Measurements from ENCODE around the gene RGMA.
"Not testable (repeated sequence)": the region's sequence is repeated elsewhere in the genome, so short reads cannot be mapped to it uniquely, and the experiment has no call there.

RGMA gene

DNA sequence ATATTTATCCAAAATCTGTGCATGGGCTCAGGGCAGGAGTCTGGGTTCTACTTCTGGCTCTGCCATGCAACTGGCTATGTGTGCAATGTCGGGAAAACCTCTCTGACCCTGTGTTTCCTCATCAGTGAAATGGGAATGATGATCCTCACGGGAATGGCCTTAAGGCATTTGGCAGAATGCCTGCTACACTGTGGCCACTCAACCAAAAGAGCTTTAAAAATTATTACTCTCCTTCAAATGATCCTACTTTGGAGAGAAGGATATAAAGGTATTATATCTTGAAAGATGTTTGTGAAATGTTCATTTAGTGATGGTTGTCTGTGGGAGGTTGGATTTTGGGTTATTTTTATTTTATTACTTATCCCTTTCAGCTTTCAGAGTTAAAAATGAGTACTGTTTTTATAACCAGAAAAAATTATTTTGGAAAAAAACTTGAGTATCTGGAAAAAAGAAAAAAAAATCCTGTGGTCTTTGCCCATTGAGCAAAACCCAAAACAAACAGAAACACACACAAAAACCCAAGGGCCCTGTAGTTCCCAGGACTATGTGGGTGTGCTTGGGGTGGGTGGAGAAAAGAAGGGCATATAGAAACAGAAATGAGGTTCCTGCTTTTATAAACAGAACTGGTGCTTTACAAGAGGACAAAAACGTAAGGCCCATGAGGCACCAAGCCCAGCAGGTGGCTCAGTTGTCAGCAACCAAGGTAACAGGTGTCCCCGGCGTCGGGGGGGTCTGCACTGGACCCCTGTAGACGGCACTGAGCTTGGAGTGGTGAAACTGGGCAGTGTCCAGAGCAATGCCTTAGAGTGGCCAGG lies 22.0 kb downstream of the RGMA start:
- H2AFZ ChIP-seq (ENCODE audit: low read length, unreplicated experiment), result no peak overlapping the region
- no peaks in the 10 kb centered on the region for H3K36me3 ChIP-seq (ENCODE audit: insufficient read depth, low read length)
- H3K4me1 ChIP-seq (ENCODE audit: control insufficient read depth, insufficient read depth, low read length, unreplicated experiment), result no peaks in the 10 kb centered on the region
- H3K27ac ChIP-seq (ENCODE audit: low read depth, low read length), result no peak overlapping the region
- H3K79me2 ChIP-seq (ENCODE audit: control insufficient read depth, insufficient read depth, low read length, unreplicated experiment), result no peaks in the 10 kb centered on the region
- H3K27me3 ChIP-seq (ENCODE audit: insufficient read depth, low read length), result peaks cover 36% of the 10 kb centered on the region
- H3K4me3 ChIP-seq (ENCODE audit: low read depth, low read length), result no peak overlapping the region

DNA sequence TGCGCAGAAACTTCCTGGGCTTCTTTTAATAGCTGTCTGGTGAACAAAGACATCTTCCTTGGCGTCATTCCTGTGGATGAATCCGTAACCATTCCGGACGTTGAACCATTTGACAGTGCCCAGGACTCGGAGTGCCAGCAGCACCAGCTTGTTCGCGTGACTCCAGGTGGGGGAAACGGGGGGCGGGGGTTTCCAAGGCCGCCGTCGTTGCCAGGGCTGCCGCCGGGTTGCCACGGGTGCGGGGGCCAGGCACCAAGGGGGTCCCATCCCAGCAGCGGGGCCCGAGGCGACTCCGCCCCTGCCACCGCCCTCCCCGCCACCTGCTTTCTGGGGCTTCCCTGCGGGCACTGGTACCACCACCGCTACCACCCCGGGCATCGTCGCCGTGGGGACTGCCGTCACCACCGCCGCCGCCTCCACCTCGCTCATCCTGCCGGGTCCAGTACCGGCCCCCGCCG lies 22.8 kb downstream of the RGMA start:
- Histone ChIP-seq H3K4me1 (ENCODE audit: control insufficient read depth, insufficient read depth, low read length, unreplicated experiment) (no peaks in the 10 kb centered on the region), H3K27ac (ENCODE audit: low read depth, low read length) (no peak overlapping the region), H3K79me2 (ENCODE audit: control insufficient read depth, insufficient read depth, low read length, unreplicated experiment) (no peaks in the 10 kb centered on the region), H3K36me3 (ENCODE audit: insufficient read depth, low read length) (no peaks in the 10 kb centered on the region), H3K4me3 (ENCODE audit: low read depth, low read length) (no peak overlapping the region), H3K27me3 (ENCODE audit: insufficient read depth, low read length) (peaks cover 29% of the 10 kb centered on the region), H2AFZ (ENCODE audit: low read length, unreplicated experiment) (no peak overlapping the region)

DNA sequence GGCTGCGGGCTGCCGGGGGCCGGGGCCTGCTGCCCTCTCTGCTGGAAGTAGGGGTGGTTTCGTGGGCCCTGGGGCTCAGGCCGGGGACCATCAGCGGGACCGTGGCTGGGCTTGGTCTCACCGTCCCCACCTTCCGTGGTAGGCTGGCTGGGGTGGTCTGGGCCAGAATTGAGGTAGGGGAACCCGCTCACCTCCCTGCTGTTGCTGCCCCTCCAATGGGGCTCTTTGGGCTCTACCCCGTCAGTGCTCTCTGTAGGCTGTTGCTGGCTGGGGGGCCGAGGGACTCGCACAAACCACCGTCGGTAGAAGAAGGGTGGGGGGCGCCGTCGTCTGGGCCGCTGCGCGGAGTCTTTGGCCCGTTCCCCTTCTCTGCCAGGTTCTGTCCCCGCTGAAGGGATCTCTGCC lies 23.4 kb downstream of the RGMA start:
- H2AFZ ChIP-seq (ENCODE audit: low read length, unreplicated experiment), result no peak overlapping the region
- peaks cover 23% of the 10 kb centered on the region for H3K27me3 ChIP-seq (ENCODE audit: insufficient read depth, low read length)
- no peak overlapping the region for H3K27ac ChIP-seq (ENCODE audit: low read depth, low read length)
- no peaks in the 10 kb centered on the region for H3K36me3 ChIP-seq (ENCODE audit: insufficient read depth, low read length)
- H3K4me1 ChIP-seq (ENCODE audit: control insufficient read depth, insufficient read depth, low read length, unreplicated experiment), result no peaks in the 10 kb centered on the region
- no peak overlapping the region for H3K4me3 ChIP-seq (ENCODE audit: low read depth, low read length)
- no peaks in the 10 kb centered on the region for H3K79me2 ChIP-seq (ENCODE audit: control insufficient read depth, insufficient read depth, low read length, unreplicated experiment)

DNA sequence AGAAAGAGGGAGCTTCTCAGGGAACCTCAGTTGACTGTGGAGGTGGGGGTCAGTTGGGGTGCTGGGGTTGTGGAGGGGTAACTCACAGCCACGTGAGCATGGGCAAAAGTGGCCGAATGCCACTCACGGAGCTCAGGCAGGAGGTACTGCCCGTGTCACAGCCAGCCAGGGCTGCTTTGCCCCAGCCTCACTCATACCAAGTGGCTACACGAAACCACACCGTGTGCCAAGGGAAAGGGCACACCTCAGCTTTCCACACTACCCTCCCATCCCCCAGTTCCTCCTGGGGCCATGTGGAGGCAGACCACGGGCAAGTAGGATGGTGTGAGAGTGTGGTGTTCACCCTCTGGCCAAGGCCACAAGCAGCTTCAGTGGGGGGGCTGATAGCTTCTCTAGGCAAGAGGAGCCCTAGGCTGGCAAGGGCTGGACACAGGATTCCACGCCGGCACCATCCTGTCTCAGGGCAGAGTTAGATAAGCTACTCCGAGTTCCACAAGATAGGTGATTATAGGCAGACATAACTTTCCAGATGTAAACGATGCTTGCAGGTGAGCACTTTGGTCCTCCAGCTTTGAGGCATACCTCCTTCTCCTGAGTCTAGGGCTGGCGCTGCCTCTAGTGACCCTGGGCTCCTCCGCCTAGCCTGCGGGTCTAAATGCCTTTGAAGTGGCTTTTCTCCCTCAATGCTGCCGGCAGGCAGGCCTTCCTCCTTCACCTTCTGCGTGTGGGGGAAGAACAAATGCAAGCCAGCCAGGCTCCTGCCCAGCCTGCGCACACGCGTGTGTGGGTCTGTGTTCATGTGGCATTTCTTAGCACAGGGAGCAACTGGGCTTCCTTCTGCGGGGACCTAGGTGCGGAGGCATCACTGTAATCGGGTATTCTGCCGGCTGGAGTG lies 25.0 kb downstream of the RGMA start:
- H3K4me1 ChIP-seq (ENCODE audit: control insufficient read depth, insufficient read depth, low read length, unreplicated experiment), result no peaks in the 10 kb centered on the region
- no peaks in the 10 kb centered on the region for H3K79me2 ChIP-seq (ENCODE audit: control insufficient read depth, insufficient read depth, low read length, unreplicated experiment)
- no peaks in the 10 kb centered on the region for H3K36me3 ChIP-seq (ENCODE audit: insufficient read depth, low read length)
- no peak overlapping the region for H2AFZ ChIP-seq (ENCODE audit: low read length, unreplicated experiment)
- peaks cover 14% of the 10 kb centered on the region for H3K27me3 ChIP-seq (ENCODE audit: insufficient read depth, low read length)
- no peak overlapping the region for H3K4me3 ChIP-seq (ENCODE audit: low read depth, low read length)
- no peak overlapping the region for H3K27ac ChIP-seq (ENCODE audit: low read depth, low read length)

DNA sequence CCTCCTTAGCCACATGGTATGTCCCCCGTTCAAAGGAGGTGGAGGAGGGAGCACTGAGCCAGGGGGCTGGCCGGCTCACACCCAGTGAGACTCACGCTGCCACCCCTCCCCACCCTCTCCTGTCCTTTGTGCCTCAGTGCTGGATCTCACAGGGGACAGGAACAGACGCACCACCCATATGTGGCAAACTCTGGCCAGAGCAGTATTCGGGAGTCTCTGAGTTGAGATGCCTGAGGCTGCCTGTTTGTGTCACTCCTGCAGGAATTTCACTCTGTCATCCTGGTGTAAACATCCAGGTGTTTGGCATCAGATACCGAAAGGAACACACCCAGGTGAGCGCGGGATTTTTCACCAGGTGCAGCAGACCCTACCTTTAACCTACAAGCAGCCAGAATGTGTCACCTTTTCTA lies 25.7 kb downstream of the RGMA start:
- Histone ChIP-seq H2AFZ (ENCODE audit: low read length, unreplicated experiment) (no peak overlapping the region), H3K27me3 (ENCODE audit: insufficient read depth, low read length) (peaks cover 14% of the 10 kb centered on the region), H3K4me3 (ENCODE audit: low read depth, low read length) (no peak overlapping the region), H3K36me3 (ENCODE audit: insufficient read depth, low read length) (no peaks in the 10 kb centered on the region), H3K4me1 (ENCODE audit: control insufficient read depth, insufficient read depth, low read length, unreplicated experiment) (no peaks in the 10 kb centered on the region), H3K27ac (ENCODE audit: low read depth, low read length) (no peak overlapping the region), H3K79me2 (ENCODE audit: control insufficient read depth, insufficient read depth, low read length, unreplicated experiment) (no peaks in the 10 kb centered on the region)

DNA sequence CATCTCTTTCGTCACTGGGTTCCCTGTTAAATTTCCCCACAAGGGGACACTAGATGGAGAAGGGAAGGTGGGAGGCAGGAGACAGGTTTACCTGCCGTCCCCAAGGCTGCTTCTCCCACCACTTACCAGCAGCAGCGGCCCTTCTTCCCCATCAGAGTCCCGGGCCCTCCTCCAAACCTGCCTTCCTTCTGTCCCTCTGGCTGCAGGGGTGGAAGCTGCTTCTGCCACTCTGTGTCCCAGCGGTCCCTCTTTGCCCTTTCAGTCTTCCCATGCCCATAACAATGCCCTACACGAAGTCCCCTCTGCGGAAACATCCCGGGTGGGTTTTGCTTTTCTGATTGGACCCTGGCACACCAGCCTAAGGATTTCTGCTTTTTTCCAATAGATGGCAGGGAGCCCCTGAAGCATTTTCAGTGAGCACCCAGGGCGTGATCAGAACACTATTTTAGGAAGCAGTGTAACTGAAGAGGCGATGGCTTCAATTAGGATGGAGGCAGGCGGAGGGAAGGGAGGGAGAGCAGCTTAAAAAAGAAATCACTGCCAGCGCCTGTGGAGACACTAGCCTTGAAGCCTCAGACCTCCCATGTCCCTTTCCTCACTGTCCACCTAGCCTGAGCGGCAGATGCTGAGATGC lies 26.3 kb downstream of the RGMA start:
- H3K79me2 ChIP-seq (ENCODE audit: control insufficient read depth, insufficient read depth, low read length, unreplicated experiment); H2AFZ ChIP-seq (ENCODE audit: low read length, unreplicated experiment); H3K4me1 ChIP-seq (ENCODE audit: control insufficient read depth, insufficient read depth, low read length, unreplicated experiment); H3K36me3 ChIP-seq (ENCODE audit: insufficient read depth, low read length); H3K27ac ChIP-seq (ENCODE audit: low read depth, low read length); H3K4me3 ChIP-seq (ENCODE audit: low read depth, low read length): not testable (repeated sequence)
- H3K27me3 ChIP-seq (ENCODE audit: insufficient read depth, low read length), result peaks cover 14% of the 10 kb centered on the region

DNA sequence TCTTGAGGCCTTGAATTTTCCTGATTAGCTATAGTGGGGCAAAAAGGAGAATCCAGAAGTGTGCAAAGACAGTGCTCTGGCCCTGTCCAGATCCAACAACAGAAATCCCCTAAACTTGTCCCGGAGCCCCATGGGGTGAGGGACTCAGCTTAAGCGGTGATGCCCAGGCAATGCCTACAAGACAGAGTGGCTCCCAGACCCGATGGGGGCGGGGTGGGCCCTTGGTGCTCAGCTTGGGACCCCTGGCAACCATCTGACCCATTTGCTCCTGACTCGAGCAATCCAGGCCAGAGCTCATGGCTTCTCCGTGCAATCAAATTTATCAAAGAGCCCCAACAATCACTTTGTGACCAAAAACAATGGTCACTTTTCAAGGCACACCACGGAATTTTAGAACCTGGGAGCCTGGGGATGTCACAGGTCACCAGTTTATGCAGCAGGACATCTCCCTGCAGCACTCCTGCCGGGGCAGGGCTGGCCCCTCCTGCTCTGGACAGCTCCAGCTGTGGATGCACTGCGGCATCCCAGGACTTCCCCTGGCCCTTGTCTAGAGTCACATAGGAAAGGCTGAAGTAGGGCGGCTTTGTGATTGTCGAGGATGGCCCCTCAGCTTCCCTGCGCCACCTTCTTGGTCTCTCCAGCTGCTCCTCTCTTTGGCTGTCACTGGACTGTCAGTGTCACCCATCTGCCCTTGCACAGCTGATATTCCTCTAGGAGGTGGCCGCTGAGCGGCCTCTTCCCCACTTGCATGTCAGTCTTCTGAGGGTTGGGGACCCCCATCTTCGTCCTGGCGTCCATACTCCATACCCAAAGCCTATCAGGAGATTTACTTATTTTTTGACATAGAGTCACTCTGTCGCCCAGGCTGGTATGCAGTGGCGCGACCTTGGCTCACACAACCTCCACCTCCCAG lies 28.4 kb downstream of the RGMA start:
- no peak overlapping the region for H3K27ac ChIP-seq (ENCODE audit: low read depth, low read length)
- H3K4me3 ChIP-seq (ENCODE audit: low read depth, low read length), result no peak overlapping the region
- H3K36me3 ChIP-seq (ENCODE audit: insufficient read depth, low read length), result no peaks in the 10 kb centered on the region
- peaks cover 14% of the 10 kb centered on the region for H3K27me3 ChIP-seq (ENCODE audit: insufficient read depth, low read length)
- H2AFZ ChIP-seq (ENCODE audit: low read length, unreplicated experiment), result no peak overlapping the region
- no peaks in the 10 kb centered on the region for H3K4me1 ChIP-seq (ENCODE audit: control insufficient read depth, insufficient read depth, low read length, unreplicated experiment)
- no peaks in the 10 kb centered on the region for H3K79me2 ChIP-seq (ENCODE audit: control insufficient read depth, insufficient read depth, low read length, unreplicated experiment)

DNA sequence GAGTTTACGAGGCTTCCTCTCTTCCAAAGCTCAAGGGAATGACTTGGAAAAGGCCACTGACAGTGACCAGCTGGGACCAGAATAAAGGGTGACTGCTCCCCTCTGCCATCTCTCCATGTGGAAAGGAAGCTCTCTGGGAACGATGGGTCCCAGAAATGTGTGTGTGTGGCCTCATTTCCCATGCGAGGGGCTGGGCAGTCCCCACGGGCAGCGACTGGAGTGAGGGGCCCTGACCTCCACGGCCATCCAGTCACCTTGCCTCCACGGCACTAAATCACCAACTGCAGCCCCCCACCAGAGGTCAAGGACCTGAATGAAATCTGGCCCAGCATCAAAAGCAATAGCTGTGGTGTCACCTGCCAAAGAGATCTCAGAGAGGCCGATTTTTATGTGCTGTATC lies 29.6 kb downstream of the RGMA start:
- Histone ChIP-seq H3K4me1 (ENCODE audit: control insufficient read depth, insufficient read depth, low read length, unreplicated experiment) (no peaks in the 10 kb centered on the region), H3K36me3 (ENCODE audit: insufficient read depth, low read length) (no peaks in the 10 kb centered on the region), H3K27me3 (ENCODE audit: insufficient read depth, low read length) (peaks cover 14% of the 10 kb centered on the region), H2AFZ (ENCODE audit: low read length, unreplicated experiment) (no peak overlapping the region), H3K4me3 (ENCODE audit: low read depth, low read length) (no peak overlapping the region), H3K27ac (ENCODE audit: low read depth, low read length) (no peak overlapping the region), H3K79me2 (ENCODE audit: control insufficient read depth, insufficient read depth, low read length, unreplicated experiment) (no peaks in the 10 kb centered on the region)

DNA sequence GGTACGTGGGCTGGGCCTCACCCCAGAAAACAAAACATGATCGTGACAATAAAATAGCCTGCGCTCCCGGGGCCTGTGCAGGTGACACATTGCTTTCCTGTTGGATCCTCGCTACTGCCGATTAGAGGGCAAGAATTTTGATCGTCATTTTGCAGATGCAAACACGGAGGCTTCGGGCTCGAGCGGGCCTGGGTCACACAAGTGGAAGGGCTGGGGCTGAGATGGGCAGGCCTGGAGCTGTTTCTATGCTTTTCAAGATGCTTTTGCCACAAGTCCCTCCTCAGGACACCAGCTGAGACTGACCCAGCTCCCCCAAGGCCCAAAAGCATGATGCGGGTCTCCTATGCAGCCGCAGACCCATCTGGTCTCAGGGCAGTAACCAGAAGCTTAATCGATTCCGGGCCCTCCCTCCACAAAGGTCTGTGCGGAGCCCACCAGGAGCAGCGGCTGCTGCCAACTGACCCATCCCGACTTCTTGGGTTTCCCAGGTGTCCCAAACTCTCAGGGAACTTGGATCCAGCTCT lies 30.0 kb downstream of the RGMA start:
- Histone ChIP-seq H3K4me3 (ENCODE audit: low read depth, low read length) (no peak overlapping the region), H3K27ac (ENCODE audit: low read depth, low read length) (no peak overlapping the region), H3K27me3 (ENCODE audit: insufficient read depth, low read length) (peaks cover 12% of the 10 kb centered on the region), H3K36me3 (ENCODE audit: insufficient read depth, low read length) (no peaks in the 10 kb centered on the region), H3K4me1 (ENCODE audit: control insufficient read depth, insufficient read depth, low read length, unreplicated experiment) (no peaks in the 10 kb centered on the region), H2AFZ (ENCODE audit: low read length, unreplicated experiment) (no peak overlapping the region), H3K79me2 (ENCODE audit: control insufficient read depth, insufficient read depth, low read length, unreplicated experiment) (no peaks in the 10 kb centered on the region)

DNA sequence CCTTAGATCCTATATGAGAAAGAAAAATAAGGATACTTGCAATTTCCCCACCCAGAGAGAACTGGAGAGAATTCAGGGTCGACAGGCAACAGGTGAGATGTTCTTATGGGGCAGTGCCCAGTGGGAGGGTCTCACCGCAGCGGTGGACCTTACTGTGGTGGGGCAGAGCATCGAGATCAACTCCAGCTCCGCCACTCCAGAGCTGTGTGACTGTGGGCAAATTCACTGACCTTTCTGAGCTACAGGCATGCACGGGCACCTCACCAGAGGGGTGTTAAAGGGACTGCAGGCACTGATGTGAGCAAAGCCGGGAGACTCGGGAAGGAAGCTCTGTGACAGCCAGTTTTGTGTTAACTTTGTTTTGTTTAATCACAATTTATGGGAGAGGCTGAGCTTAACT lies 30.9 kb downstream of the RGMA start:
- no peak overlapping the region for H2AFZ ChIP-seq (ENCODE audit: low read length, unreplicated experiment)
- no peak overlapping the region for H3K4me3 ChIP-seq (ENCODE audit: low read depth, low read length)
- no peaks in the 10 kb centered on the region for H3K4me1 ChIP-seq (ENCODE audit: control insufficient read depth, insufficient read depth, low read length, unreplicated experiment)
- no peaks in the 10 kb centered on the region for H3K79me2 ChIP-seq (ENCODE audit: control insufficient read depth, insufficient read depth, low read length, unreplicated experiment)
- H3K36me3 ChIP-seq (ENCODE audit: insufficient read depth, low read length), result no peaks in the 10 kb centered on the region
- H3K27ac ChIP-seq (ENCODE audit: low read depth, low read length), result no peak overlapping the region
- H3K27me3 ChIP-seq (ENCODE audit: insufficient read depth, low read length), result peaks cover 4% of the 10 kb centered on the region; the same call in 1 of the 2 replicates
